ENCODE data around the gene GPR22. TPM values are rescaled to one million over a fixed set of nuclear protein-coding genes. Genes with fewer than 3 reads are reported as not detected.

GPR22 gene
- total RNA-seq, 2 donors from 2014 or later, result not detected

GRCh38 chr7:107461938-107462533 lies 7.8 kb upstream of the GPR22 start:
- no peak for ATAC-seq (replicated peaks in 1 of 2)
- no peaks in the 10 kb centered on the region for H3K27me3 Mint-ChIP-seq (ENCODE audit: low read depth)
- H3K27ac Mint-ChIP-seq, result no peak overlapping the region
- H3K4me1 Mint-ChIP-seq (ENCODE audit: low read depth), result no peaks in the 10 kb centered on the region
- peaks cover 5 to 6% of the 10 kb centered on the region in 2 donors for H3K36me3 Mint-ChIP-seq (ENCODE audit: insufficient read depth in 2 of 2)
- no peaks in the 10 kb centered on the region for H3K9me3 Mint-ChIP-seq
- no peak for DNase-seq
- no peak overlapping the region for H3K4me3 Mint-ChIP-seq

- Mint-ChIP-seq H3K4me3 (no peak overlapping the region), H3K27me3 (ENCODE audit: low read depth) (no peaks in the 10 kb centered on the region), H3K27ac (no peak overlapping the region), H3K9me3 (no peaks in the 10 kb centered on the region), H3K4me1 (ENCODE audit: low read depth) (no peaks in the 10 kb centered on the region), H3K36me3 (ENCODE audit: insufficient read depth in 2 of 2) (no peaks in the 10 kb centered on the region)
- peak; percentile 76 to 82 for ATAC-seq (replicated peaks in 1 of 2)
- DNase-seq, result peak; percentile 37 to 43
Observed at GRCh38 chr7:107463139-107464078, 6.4 kb upstream of the GPR22 start.

- H3K4me3 Mint-ChIP-seq, result no peak overlapping the region
- no peaks in the 10 kb centered on the region for H3K27me3 Mint-ChIP-seq (ENCODE audit: low read depth)
- no peak overlapping the region for H3K27ac Mint-ChIP-seq
- no peaks in the 10 kb centered on the region for H3K4me1 Mint-ChIP-seq (ENCODE audit: low read depth)
- no peaks in the 10 kb centered on the region for H3K36me3 Mint-ChIP-seq (ENCODE audit: insufficient read depth in 2 of 2)
- no peaks in the 10 kb centered on the region for H3K9me3 Mint-ChIP-seq
- ATAC-seq (replicated peaks in 1 of 2), result no peak
- no peak for DNase-seq
Observed at GRCh38 chr7:107464666-107465226, 5.1 kb upstream of the GPR22 start.

GRCh38 chr7:107467972-107468371 lies 1.9 kb upstream of the GPR22 start:
- Mint-ChIP-seq H3K27me3 (ENCODE audit: low read depth) (no peaks in the 10 kb centered on the region), H3K4me3 (no peak overlapping the region), H3K9me3 (no peaks in the 10 kb centered on the region), H3K4me1 (ENCODE audit: low read depth) (no peaks in the 10 kb centered on the region), H3K36me3 (ENCODE audit: insufficient read depth in 2 of 2) (no peaks in the 10 kb centered on the region), H3K27ac (no peak overlapping the region)
- no peak for DNase-seq
- no peak for ATAC-seq (replicated peaks in 1 of 2)

GRCh38 chr7:107468824-107469223 lies 1.0 kb upstream of the GPR22 start:
- Mint-ChIP-seq H3K27me3 (ENCODE audit: low read depth) (no peaks in the 10 kb centered on the region), H3K27ac (no peak overlapping the region), H3K36me3 (ENCODE audit: insufficient read depth in 2 of 2) (no peaks in the 10 kb centered on the region), H3K9me3 (no peaks in the 10 kb centered on the region), H3K4me1 (ENCODE audit: low read depth) (no peaks in the 10 kb centered on the region), H3K4me3 (no peak overlapping the region)
- no peak for DNase-seq
- no peak for ATAC-seq (replicated peaks in 1 of 2)

- Mint-ChIP-seq H3K27ac (no peak overlapping the region), H3K4me1 (ENCODE audit: low read depth) (no peaks in the 10 kb centered on the region), H3K36me3 (ENCODE audit: insufficient read depth in 2 of 2) (no peaks in the 10 kb centered on the region), H3K4me3 (no peak overlapping the region), H3K27me3 (ENCODE audit: low read depth) (no peaks in the 10 kb centered on the region), H3K9me3 (no peaks in the 10 kb centered on the region)
- ATAC-seq (replicated peaks in 1 of 2) (no peak), DNase-seq (no peak)
Observed at GRCh38 chr7:107471292-107472070, 1.6 kb downstream of the GPR22 start.

GRCh38 chr7:107472116-107472515 lies 2.3 kb downstream of the GPR22 start:
- Mint-ChIP-seq H3K27ac (no peak overlapping the region), H3K36me3 (ENCODE audit: insufficient read depth in 2 of 2) (no peaks in the 10 kb centered on the region), H3K27me3 (ENCODE audit: low read depth) (no peaks in the 10 kb centered on the region), H3K9me3 (no peaks in the 10 kb centered on the region), H3K4me1 (ENCODE audit: low read depth) (no peaks in the 10 kb centered on the region), H3K4me3 (no peak overlapping the region)
- DNase-seq (no peak), ATAC-seq (replicated peaks in 1 of 2) (no peak)

GRCh38 chr7:107474104-107474521 lies 4.3 kb downstream of the GPR22 start:
- no peaks in the 10 kb centered on the region for H3K36me3 Mint-ChIP-seq (ENCODE audit: insufficient read depth in 2 of 2)
- no peak overlapping the region for H3K4me3 Mint-ChIP-seq
- no peaks in the 10 kb centered on the region for H3K27me3 Mint-ChIP-seq (ENCODE audit: low read depth)
- H3K27ac Mint-ChIP-seq, result no peak overlapping the region
- H3K4me1 Mint-ChIP-seq (ENCODE audit: low read depth), result no peaks in the 10 kb centered on the region
- H3K9me3 Mint-ChIP-seq, result no peaks in the 10 kb centered on the region
- no peak for DNase-seq
- no peak for ATAC-seq (replicated peaks in 1 of 2)

- no peak for ATAC-seq (replicated peaks in 1 of 2)
- Mint-ChIP-seq H3K4me3 (no peak overlapping the region), H3K9me3 (no peaks in the 10 kb centered on the region), H3K4me1 (ENCODE audit: low read depth) (no peaks in the 10 kb centered on the region), H3K36me3 (ENCODE audit: insufficient read depth in 2 of 2) (no peaks in the 10 kb centered on the region), H3K27me3 (ENCODE audit: low read depth) (no peaks in the 10 kb centered on the region), H3K27ac (no peak overlapping the region)
- DNase-seq, result no peak
Observed at GRCh38 chr7:107479303-107479702, 9.4 kb downstream of the GPR22 start.

GRCh38 chr7:107480932-107481331 lies 11.1 kb downstream of the GPR22 start:
- ATAC-seq (replicated peaks in 1 of 2), result no peak
- H3K36me3 Mint-ChIP-seq (ENCODE audit: insufficient read depth in 2 of 2), result peaks cover 0 to 2% of the 10 kb centered on the region in 2 donors
- DNase-seq, result no peak

GRCh38 chr7:107482571-107482970 lies 12.7 kb downstream of the GPR22 start:
- H3K4me1 Mint-ChIP-seq (ENCODE audit: low read depth), result peaks cover 16% of the 10 kb centered on the region
- ATAC-seq (replicated peaks in 1 of 2), result no peak
- H3K27ac Mint-ChIP-seq, result no peak overlapping the region
- no peaks in the 10 kb centered on the region for H3K27me3 Mint-ChIP-seq (ENCODE audit: low read depth)
- peaks cover 1 to 2% of the 10 kb centered on the region in 2 donors for H3K9me3 Mint-ChIP-seq
- DNase-seq, result no peak
- H3K36me3 Mint-ChIP-seq (ENCODE audit: insufficient read depth in 2 of 2), result peaks cover 2 to 6% of the 10 kb centered on the region in 2 donors
- H3K4me3 Mint-ChIP-seq, result no peak overlapping the region

More at GRCh38 chr7:107480932-107481331, 11.1 kb downstream of the GPR22 start:
- no peaks in the 10 kb centered on the region for H3K9me3 Mint-ChIP-seq
- peaks cover 7% of the 10 kb centered on the region for H3K4me1 Mint-ChIP-seq (ENCODE audit: low read depth)
- no peak overlapping the region for H3K27ac Mint-ChIP-seq
- H3K27me3 Mint-ChIP-seq (ENCODE audit: low read depth), result no peaks in the 10 kb centered on the region
- H3K4me3 Mint-ChIP-seq, result no peak overlapping the region

- H3K4me1 Mint-ChIP-seq (ENCODE audit: low read depth), result peaks cover 16% of the 10 kb centered on the region
- peak overlapping the region in 1 of 2 donors; percentile 51 for H3K4me3 Mint-ChIP-seq
- ATAC-seq (replicated peaks in 1 of 2) (peak; percentile 36 to 64), DNase-seq (no peak)
- H3K27ac Mint-ChIP-seq, result peak overlapping the region; percentile 55
- no peaks in the 10 kb centered on the region for H3K27me3 Mint-ChIP-seq (ENCODE audit: low read depth)
- peaks cover 2 to 6% of the 10 kb centered on the region in 2 donors for H3K36me3 Mint-ChIP-seq (ENCODE audit: insufficient read depth in 2 of 2)
- H3K9me3 Mint-ChIP-seq, result peaks cover 2% of the 10 kb centered on the region in 2 donors
Observed at GRCh38 chr7:107486041-107486440, 16.2 kb downstream of the GPR22 start.

GRCh38 chr7:107492875-107493274 lies 23.0 kb downstream of the GPR22 start:
- Mint-ChIP-seq H3K36me3 (ENCODE audit: insufficient read depth in 2 of 2) (peaks cover 5 to 6% of the 10 kb centered on the region in 2 donors), H3K9me3 (peaks cover 0 to 5% of the 10 kb centered on the region in 2 donors), H3K27me3 (ENCODE audit: low read depth) (no peaks in the 10 kb centered on the region), H3K4me3 (no peak overlapping the region), H3K4me1 (ENCODE audit: low read depth) (peaks cover 3% of the 10 kb centered on the region), H3K27ac (no peak overlapping the region)
- DNase-seq, result no peak
- ATAC-seq (replicated peaks in 1 of 2), result no peak

All from activated T-cell treated with anti-CD3 and anti-CD28 coated beads, Interleukin-2, amount 50 U/mL, for 72 hours (primary cell).